Mucosa of descending colon (tissue), 3 donors: ENCODE measurements around the gene DOCK1. TPM values are rescaled to one million over a fixed set of nuclear protein-coding genes. Genes with fewer than 3 reads are reported as not detected.

Experiments
- ATAC-seq: fragments of 200-7000 bp; cut with Tn5 transposase; one replicate; pipeline ENCODE4 v1.9.1; 2020; ENCODE audit warnings: mild to moderate bottlenecking, moderate library complexity
- DNase-seq, 3 donors: peaks; one replicate each; pipeline ENCODE4 v3.0.0-alpha.2; 2020
- H3K36me3 ChIP-seq: fragments of 200-600 bp; one replicate; pipeline ENCODE4 v1.8.0; 2021; ENCODE audit warnings: low read depth, mild to moderate bottlenecking
- H3K4me1 ChIP-seq: fragments of 200-600 bp; one replicate; pipeline ENCODE4 v1.8.0; 2021; ENCODE audit warnings: low read depth, mild to moderate bottlenecking
- H3K4me3 ChIP-seq: fragments of 200-600 bp; one replicate; pipeline ENCODE4 v1.8.0; 2021; ENCODE audit warnings: mild to moderate bottlenecking
- H3K9me3 ChIP-seq: fragments of 200-600 bp; one replicate; pipeline ENCODE4 v1.8.0; 2021; ENCODE audit warnings: mild to moderate bottlenecking
- intact Hi-C, 2 donors: fragments of 100-400 bp; cut with DNase I in 1 of 2; cut with micrococcal nuclease in 1 of 2; formaldehyde crosslinking; loops; one replicate each; pipeline versions ENCODE4 v1.11.0 to v1.11.1; 2022; cut with DNase I, micrococcal nuclease
- total RNA-seq, 3 donors: library from RNA; stranded (reverse); fragmentation: NEBNext Ultra II Directional in 2 of 3; extraction: Animal tissue kit (Norgen Biotek cat#: 25700) in 2 of 3; gene quantifications; one replicate each; pipeline versions ENCODE4 v1.2.1 to v1.2.4, GENCODE V29; 2021 to 2023
- TF ChIP-seq, protein P1 (sequence below): fragments of 200-600 bp; IDR thresholded peaks from one replicate; pipeline ENCODE4 v1.8.0; 2022; ENCODE audit warnings: antibody characterized with exemption, mild to moderate bottlenecking
- donor health status: DM: no; HTN: no; CAD: no; lungs with moderate emphysema.
- donor health status: DM: no; HTN: no; CAD: no.
- donor health status: DM: no; HTN: yes; CAD: no.

Gene DOCK1
- total RNA-seq, 3 donors from 2014 or later = 56.5 to 103 (median 74.1) TPM

DNA sequence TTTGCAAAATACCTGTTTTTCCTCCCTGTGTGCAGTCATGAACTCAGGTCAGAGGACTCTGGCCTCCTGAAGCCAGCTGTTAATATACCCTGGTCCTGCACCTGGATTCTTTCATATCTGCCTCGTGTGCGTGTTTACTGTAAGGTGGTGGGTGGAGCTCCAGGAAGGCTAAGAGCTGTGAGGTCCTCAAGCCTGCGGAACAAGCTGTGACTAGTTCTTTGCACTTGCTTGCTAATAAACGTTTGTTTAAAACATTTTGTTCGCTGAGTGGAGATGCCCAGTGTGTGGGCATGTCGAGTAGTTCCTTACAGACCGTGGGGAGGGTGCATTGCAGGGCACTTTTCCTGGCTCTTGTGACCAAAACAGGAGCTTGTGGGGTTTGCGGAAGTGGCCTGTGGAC lies 139.0 kb downstream of the DOCK1 start:
- TF ChIP-seq, protein P1, sequence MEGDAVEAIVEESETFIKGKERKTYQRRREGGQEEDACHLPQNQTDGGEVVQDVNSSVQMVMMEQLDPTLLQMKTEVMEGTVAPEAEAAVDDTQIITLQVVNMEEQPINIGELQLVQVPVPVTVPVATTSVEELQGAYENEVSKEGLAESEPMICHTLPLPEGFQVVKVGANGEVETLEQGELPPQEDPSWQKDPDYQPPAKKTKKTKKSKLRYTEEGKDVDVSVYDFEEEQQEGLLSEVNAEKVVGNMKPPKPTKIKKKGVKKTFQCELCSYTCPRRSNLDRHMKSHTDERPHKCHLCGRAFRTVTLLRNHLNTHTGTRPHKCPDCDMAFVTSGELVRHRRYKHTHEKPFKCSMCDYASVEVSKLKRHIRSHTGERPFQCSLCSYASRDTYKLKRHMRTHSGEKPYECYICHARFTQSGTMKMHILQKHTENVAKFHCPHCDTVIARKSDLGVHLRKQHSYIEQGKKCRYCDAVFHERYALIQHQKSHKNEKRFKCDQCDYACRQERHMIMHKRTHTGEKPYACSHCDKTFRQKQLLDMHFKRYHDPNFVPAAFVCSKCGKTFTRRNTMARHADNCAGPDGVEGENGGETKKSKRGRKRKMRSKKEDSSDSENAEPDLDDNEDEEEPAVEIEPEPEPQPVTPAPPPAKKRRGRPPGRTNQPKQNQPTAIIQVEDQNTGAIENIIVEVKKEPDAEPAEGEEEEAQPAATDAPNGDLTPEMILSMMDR = no peak
- DNase-seq (peak in 1 of 3 donors; percentile 38), ATAC-seq (peak; percentile 88)
- intact Hi-C loops = no loop called here
- Histone ChIP-seq H3K9me3 (no peaks in the 10 kb centered on the region), H3K36me3 (no peaks in the 10 kb centered on the region), H3K4me1 (no peaks in the 10 kb centered on the region), H3K4me3 (no peak overlapping the region)

DNA sequence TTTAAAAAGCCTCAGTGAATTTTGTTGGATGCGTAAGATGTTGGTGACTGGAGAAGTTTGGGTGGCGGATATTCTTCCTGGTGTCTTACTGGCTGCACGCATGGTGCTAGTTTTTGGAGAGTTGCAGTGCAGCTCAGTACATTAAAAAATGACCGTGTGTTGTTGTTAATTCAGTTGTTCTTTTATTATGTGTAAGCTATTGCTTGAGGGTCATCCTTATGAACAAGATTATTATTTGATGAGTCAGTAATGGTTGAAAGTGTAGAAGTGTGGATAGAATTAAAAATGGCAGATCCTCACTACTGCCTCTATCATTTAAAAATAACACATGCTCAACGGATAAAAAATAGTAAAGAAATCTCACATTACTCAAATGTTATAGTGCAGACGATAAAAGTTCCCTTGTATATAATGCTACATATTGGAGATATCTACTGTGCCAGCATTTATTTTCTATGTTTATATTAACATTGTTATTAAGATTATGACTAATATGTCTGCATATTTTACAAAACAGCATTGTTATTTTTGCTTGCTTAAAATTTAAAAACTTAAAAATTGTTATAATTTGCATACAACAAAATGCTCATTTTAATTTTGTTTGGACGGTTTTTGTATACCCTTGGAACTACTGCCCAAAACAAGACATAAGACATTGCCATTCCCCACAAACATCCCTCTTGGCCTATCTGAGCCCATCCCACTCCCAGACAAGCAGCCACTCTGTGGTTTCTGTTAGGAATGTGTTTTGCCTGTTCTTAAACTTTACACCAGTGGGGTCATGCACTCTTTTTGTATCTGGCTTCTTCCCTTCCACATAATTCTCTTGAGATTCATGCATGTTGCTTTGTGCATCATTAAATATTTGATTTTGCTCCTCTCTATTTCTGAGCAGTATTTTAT lies 142.0 kb downstream of the DOCK1 start:
- no peaks in the 10 kb centered on the region for H3K36me3 ChIP-seq
- no peaks in the 10 kb centered on the region for H3K4me1 ChIP-seq
- no peaks in the 10 kb centered on the region for H3K9me3 ChIP-seq
- ATAC-seq (no peak), DNase-seq (no peak)
- intact Hi-C loops = no loop called here
- TF ChIP-seq, protein P1 = no peak
- no peak overlapping the region for H3K4me3 ChIP-seq

GRCh38 chr10:127047878-127048238 lies 142.6 kb downstream of the DOCK1 start:
- intact Hi-C loops = no loop called here
- ATAC-seq (no peak), DNase-seq (no peak)
- H3K4me1 ChIP-seq = no peaks in the 10 kb centered on the region
- TF ChIP-seq, protein P1 = no peak
- H3K4me3 ChIP-seq = no peak overlapping the region
- no peaks in the 10 kb centered on the region for H3K9me3 ChIP-seq
- no peaks in the 10 kb centered on the region for H3K36me3 ChIP-seq

- no peak for DNase-seq
- intact Hi-C loops = no loop called here
- no peaks in the 10 kb centered on the region for H3K9me3 ChIP-seq
- no peak for ATAC-seq
- TF ChIP-seq, protein P1 = no peak
- no peaks in the 10 kb centered on the region for H3K36me3 ChIP-seq
- H3K4me3 ChIP-seq = no peak overlapping the region
- H3K4me1 ChIP-seq = no peaks in the 10 kb centered on the region
Measured at GRCh38 chr10:127048630-127049029, 143.4 kb downstream of the DOCK1 start.

DNA sequence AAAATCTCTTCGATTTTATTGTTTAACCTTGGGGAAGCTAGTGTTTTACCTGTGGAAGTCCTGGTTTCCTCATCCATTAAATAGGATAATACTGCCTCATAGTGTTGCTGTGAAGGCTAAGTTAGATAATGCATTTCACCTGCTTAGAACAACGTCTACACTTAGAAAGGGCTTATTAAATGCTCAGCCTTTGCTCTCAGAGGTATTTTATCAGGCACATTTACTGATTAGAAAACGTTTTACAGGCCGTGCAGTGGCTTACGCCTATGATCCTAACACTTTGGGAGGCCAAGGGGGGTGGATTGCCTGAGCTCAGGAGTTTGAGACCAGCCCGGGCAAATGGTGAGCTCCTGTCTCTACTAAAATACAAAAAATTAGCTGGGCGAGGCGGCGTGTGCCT lies 146.8 kb downstream of the DOCK1 start:
- Histone ChIP-seq H3K4me3 (no peak overlapping the region), H3K9me3 (no peaks in the 10 kb centered on the region), H3K4me1 (no peaks in the 10 kb centered on the region), H3K36me3 (no peaks in the 10 kb centered on the region)
- no peak for ATAC-seq
- intact Hi-C loops = no loop called here
- DNase-seq = no peak
- TF ChIP-seq, protein P1 = no peak
